ENCODE data around the gene OGA. TPM values are rescaled to one million over a fixed set of nuclear protein-coding genes. Genes with fewer than 3 reads are reported as not detected.

The OGA gene
- total and polyA plus RNA-seq, 2 of the 8 experiments (the other 6 are each of a cell fraction or from before 2014, with no cell fraction given): 31.2 to 107 TPM

DNA sequence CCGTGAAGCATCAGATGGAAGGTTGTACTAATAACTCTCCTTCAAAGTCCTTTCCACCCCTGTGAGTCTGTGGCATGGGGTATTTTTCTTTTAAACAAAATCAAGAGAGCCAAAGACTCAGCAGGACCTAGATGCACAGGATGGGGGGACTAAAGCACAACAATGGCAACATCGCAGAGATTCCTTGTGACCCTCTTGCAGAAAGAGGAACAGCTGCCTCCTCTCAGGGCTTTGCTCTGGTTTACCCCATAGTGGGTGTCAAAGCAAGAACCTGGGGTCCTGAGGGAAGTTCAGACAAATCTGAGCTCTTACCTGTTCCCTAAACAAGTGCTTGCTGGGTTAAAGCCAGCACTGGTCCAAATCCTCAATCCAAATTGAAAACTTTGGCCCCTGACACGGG is 81.6 kb downstream of the OGA start (continued):
- TF ChIP-seq RNF2 (IDR thresholded peaks at IDR 0.05; ENCODE audit: borderline replicate concordance, low read depth, low read length, missing control alignments, poor library complexity, severe bottlenecking) (no peak), SP1 (IDR thresholded peaks at IDR 0.05; ENCODE audit: low read depth, low read length) (no peak), RXRA (IDR thresholded peaks at IDR 0.05; ENCODE audit: insufficient read depth, low read depth, low read length) (no peak), SRF (IDR thresholded peaks at IDR 0.05; ENCODE audit: low read depth, low read length) (no peak), TAF7 (optimal IDR thresholded peaks at IDR 0.05; ENCODE audit: borderline replicate concordance, low read depth, low read length) (no peak)
- TF ChIP-seq, protein P1, sequence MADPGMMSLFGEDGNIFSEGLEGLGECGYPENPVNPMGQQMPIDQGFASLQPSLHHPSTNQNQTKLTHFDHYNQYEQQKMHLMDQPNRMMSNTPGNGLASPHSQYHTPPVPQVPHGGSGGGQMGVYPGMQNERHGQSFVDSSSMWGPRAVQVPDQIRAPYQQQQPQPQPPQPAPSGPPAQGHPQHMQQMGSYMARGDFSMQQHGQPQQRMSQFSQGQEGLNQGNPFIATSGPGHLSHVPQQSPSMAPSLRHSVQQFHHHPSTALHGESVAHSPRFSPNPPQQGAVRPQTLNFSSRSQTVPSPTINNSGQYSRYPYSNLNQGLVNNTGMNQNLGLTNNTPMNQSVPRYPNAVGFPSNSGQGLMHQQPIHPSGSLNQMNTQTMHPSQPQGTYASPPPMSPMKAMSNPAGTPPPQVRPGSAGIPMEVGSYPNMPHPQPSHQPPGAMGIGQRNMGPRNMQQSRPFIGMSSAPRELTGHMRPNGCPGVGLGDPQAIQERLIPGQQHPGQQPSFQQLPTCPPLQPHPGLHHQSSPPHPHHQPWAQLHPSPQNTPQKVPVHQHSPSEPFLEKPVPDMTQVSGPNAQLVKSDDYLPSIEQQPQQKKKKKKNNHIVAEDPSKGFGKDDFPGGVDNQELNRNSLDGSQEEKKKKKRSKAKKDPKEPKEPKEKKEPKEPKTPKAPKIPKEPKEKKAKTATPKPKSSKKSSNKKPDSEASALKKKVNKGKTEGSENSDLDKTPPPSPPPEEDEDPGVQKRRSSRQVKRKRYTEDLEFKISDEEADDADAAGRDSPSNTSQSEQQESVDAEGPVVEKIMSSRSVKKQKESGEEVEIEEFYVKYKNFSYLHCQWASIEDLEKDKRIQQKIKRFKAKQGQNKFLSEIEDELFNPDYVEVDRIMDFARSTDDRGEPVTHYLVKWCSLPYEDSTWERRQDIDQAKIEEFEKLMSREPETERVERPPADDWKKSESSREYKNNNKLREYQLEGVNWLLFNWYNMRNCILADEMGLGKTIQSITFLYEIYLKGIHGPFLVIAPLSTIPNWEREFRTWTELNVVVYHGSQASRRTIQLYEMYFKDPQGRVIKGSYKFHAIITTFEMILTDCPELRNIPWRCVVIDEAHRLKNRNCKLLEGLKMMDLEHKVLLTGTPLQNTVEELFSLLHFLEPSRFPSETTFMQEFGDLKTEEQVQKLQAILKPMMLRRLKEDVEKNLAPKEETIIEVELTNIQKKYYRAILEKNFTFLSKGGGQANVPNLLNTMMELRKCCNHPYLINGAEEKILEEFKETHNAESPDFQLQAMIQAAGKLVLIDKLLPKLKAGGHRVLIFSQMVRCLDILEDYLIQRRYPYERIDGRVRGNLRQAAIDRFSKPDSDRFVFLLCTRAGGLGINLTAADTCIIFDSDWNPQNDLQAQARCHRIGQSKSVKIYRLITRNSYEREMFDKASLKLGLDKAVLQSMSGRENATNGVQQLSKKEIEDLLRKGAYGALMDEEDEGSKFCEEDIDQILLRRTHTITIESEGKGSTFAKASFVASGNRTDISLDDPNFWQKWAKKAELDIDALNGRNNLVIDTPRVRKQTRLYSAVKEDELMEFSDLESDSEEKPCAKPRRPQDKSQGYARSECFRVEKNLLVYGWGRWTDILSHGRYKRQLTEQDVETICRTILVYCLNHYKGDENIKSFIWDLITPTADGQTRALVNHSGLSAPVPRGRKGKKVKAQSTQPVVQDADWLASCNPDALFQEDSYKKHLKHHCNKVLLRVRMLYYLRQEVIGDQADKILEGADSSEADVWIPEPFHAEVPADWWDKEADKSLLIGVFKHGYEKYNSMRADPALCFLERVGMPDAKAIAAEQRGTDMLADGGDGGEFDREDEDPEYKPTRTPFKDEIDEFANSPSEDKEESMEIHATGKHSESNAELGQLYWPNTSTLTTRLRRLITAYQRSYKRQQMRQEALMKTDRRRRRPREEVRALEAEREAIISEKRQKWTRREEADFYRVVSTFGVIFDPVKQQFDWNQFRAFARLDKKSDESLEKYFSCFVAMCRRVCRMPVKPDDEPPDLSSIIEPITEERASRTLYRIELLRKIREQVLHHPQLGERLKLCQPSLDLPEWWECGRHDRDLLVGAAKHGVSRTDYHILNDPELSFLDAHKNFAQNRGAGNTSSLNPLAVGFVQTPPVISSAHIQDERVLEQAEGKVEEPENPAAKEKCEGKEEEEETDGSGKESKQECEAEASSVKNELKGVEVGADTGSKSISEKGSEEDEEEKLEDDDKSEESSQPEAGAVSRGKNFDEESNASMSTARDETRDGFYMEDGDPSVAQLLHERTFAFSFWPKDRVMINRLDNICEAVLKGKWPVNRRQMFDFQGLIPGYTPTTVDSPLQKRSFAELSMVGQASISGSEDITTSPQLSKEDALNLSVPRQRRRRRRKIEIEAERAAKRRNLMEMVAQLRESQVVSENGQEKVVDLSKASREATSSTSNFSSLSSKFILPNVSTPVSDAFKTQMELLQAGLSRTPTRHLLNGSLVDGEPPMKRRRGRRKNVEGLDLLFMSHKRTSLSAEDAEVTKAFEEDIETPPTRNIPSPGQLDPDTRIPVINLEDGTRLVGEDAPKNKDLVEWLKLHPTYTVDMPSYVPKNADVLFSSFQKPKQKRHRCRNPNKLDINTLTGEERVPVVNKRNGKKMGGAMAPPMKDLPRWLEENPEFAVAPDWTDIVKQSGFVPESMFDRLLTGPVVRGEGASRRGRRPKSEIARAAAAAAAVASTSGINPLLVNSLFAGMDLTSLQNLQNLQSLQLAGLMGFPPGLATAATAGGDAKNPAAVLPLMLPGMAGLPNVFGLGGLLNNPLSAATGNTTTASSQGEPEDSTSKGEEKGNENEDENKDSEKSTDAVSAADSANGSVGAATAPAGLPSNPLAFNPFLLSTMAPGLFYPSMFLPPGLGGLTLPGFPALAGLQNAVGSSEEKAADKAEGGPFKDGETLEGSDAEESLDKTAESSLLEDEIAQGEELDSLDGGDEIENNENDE (IDR thresholded peaks at IDR 0.05; ENCODE audit: insufficient replicate concordance, low read length): no peak

All from H1 (cell line).